B cell (primary cell): Measurements from ENCODE around the gene PMIS2. TPM values are rescaled to one million over a fixed set of nuclear protein-coding genes. Genes with fewer than 3 reads are reported as not detected.
A peak's percentile ranks its signal among the peaks of the same experiment; 100 is the strongest.

Source experiments
- ATAC-seq: fragments of 200-7000 bp; cut with Tn5 transposase; one replicate; pipeline ENCODE4 v1.10.0; 2021; ENCODE audit warnings: low read depth, mild to moderate bottlenecking, moderate number of reproducible peaks, moderate library complexity
- CTCF ChIA-PET: fragments of 350-600 bp; sonication (Branson Sonifier 250); formaldehyde crosslinking; loops from one replicate; lab custom pipeline; 2021; ENCODE audit warnings: antibody characterized with exemption, inconsistent platforms; lab: Charles Lee
- POLR2A ChIA-PET: fragments of 350-600 bp; sonication (Branson Sonifier 250); formaldehyde crosslinking; loops from one replicate; lab custom pipeline; 2021; ENCODE audit warnings: antibody characterized with exemption; lab: Charles Lee
- DNase-seq: peaks from one replicate; pipeline ENCODE4 v3.0.0; 2013
- H2AFZ ChIP-seq: 2 replicates; pipeline ENCODE4 v1.6.1; 2012; ENCODE audit warnings: mild to moderate bottlenecking, low read depth, low read length; ENCODE audit not compliant: insufficient read depth, poor library complexity, severe bottlenecking
- H3K27ac ChIP-seq, 2 donors: 1 replicate in 1 of 2; 2 replicates in 1 of 2; pipeline ENCODE4 v1.5.1; 2012 to 2013; ENCODE audit warnings: low read length in 2 of 2, mild to moderate bottlenecking in 2 of 2, moderate library complexity in 1 of 2
- H3K27me3 ChIP-seq, 4 experiments: fragments of 200-600 bp in 1 of 4; sonication (generic) in 1 of 4; replicated peaks in 1 of 4; 1 replicate in 2 of 4; 2 replicates in 2 of 4; pipeline versions ENCODE4 v1.6.1 to v1.7.0; 2013 to 2016; ENCODE audit warnings: low read length in 3 of 4, mild to moderate bottlenecking in 2 of 4, mixed read lengths in 1 of 4, moderate library complexity in 1 of 4; ENCODE audit not compliant: insufficient read depth in 4 of 4, control insufficient read depth in 3 of 4; ENCODE audit errors: control extremely low read depth in 1 of 4
- H3K36me3 ChIP-seq, 2 experiments: replicated peaks in 1 of 2; 1 replicate in 1 of 2; 2 replicates in 1 of 2; pipeline versions ENCODE4 v1.6.1 to v1.7.1; 2013; ENCODE audit warnings: low read length in 1 of 2; ENCODE audit not compliant: insufficient read depth in 2 of 2, control insufficient read depth in 1 of 2; ENCODE audit errors: control extremely low read depth in 1 of 2, extremely low read depth in 1 of 2
- H3K4me1 ChIP-seq, 2 donors: fragments of 200-600 bp in 1 of 2; sonication (generic) in 1 of 2; 1 replicate in 1 of 2; 2 replicates in 1 of 2; pipeline versions ENCODE4 v1.5.1 to v1.6.1; 2013 to 2017; ENCODE audit warnings: low read length in 2 of 2; ENCODE audit not compliant: control insufficient read depth in 2 of 2, insufficient read depth in 2 of 2
- H3K4me2 ChIP-seq: replicated peaks from 2 replicates; pipeline ENCODE3; 2012; ENCODE audit warnings: mild to moderate bottlenecking, low read depth, low read length; ENCODE audit not compliant: poor library complexity, severe bottlenecking
- H3K4me3 ChIP-seq, 5 experiments: fragments of 200-600 bp in 1 of 5; sonication (generic) in 1 of 5; 1 replicate in 3 of 5; 2 replicates in 2 of 5; pipeline versions ENCODE4 v1.5.1 to v1.7.0; 2011 to 2016; ENCODE audit warnings: low read length in 4 of 5, mild to moderate bottlenecking in 4 of 5, low read depth in 2 of 5, control low read depth in 1 of 5, moderate library complexity in 1 of 5; ENCODE audit not compliant: insufficient read depth in 1 of 5; ENCODE audit errors: control extremely low read depth in 1 of 5, extremely low read depth in 1 of 5
- H3K79me2 ChIP-seq: fragments of 200-600 bp; sonication (generic); one replicate; pipeline ENCODE4 v1.6.0; 2016; ENCODE audit warnings: low read length; ENCODE audit not compliant: control insufficient read depth, insufficient read depth
- H3K9ac ChIP-seq: fragments of 200-600 bp; sonication (generic); 2 replicates; pipeline ENCODE4 v1.6.1; 2017; ENCODE audit warnings: mild to moderate bottlenecking, low read length, moderate library complexity
- H3K9me3 ChIP-seq, 3 donors: one replicate each; pipeline versions ENCODE4 v1.6.1 to v1.7.1; 2013; ENCODE audit warnings: low read length in 2 of 3; ENCODE audit not compliant: control insufficient read depth in 2 of 3, insufficient read depth in 1 of 3; ENCODE audit errors: control extremely low read depth in 1 of 3
- H4K20me1 ChIP-seq: 2 replicates; pipeline ENCODE4 v1.6.0; 2012; ENCODE audit warnings: mild to moderate bottlenecking, low read length; ENCODE audit not compliant: insufficient read depth, control insufficient read depth, poor library complexity, severe bottlenecking
- H3K27ac Mint-ChIP-seq: one replicate; pipeline ENCODE4 v1.8.0; 2021; ENCODE audit warnings: mixed read lengths
- H3K27me3 Mint-ChIP-seq: one replicate; pipeline ENCODE4 v1.8.0; 2021; ENCODE audit warnings: mixed read lengths
- H3K4me1 Mint-ChIP-seq: one replicate; pipeline ENCODE4 v1.8.0; 2021; ENCODE audit warnings: mixed read lengths
- H3K4me3 Mint-ChIP-seq: one replicate; pipeline ENCODE4 v1.8.0; 2021; ENCODE audit warnings: mixed read lengths
- H3K9me3 Mint-ChIP-seq: one replicate; pipeline ENCODE4 v1.8.0; 2022; ENCODE audit warnings: mixed read lengths; ENCODE audit not compliant: insufficient read depth
- CTCF ChIP-seq: fragments of 200-600 bp; IDR thresholded peaks from one replicate; pipeline ENCODE4 v1.8.0; 2022; ENCODE audit warnings: antibody characterized with exemption, mild to moderate bottlenecking
- EZH2 ChIP-seq: IDR thresholded peaks from 2 replicates; pipeline ENCODE4 v1.6.1; 2012; ENCODE audit warnings: borderline replicate concordance, low read depth, mild to moderate bottlenecking, moderate library complexity, low read length; ENCODE audit not compliant: insufficient read depth, poor library complexity, severe bottlenecking
- WGBS: methylation state at CpG from one replicate; pipeline ENCODE4 v1.1.5; 2013; ENCODE audit warnings: missing lambda C conversion rate; ENCODE audit not compliant: insufficient coverage; 5-methylcytosine and 5-hydroxymethylcytosine counted together
- intact Hi-C: fragments of 100-400 bp; cut with micrococcal nuclease; formaldehyde crosslinking; loops from one replicate; pipeline ENCODE4 v1.10.0; 2022
- polyA plus RNA-seq: library from polyadenylated mRNA; depleted of rRNA; stranded (reverse); fragments of >200 nt; gene quantifications from 2 replicates; pipeline ENCODE4 v1.2.3, GENCODE V29; 2012
- total RNA-seq, 2 donors: library from RNA; stranded (reverse); fragments of 120-200 nt in 1 of 2; gene quantifications; 1 replicate in 1 of 2; 2 replicates in 1 of 2; pipeline versions ENCODE4 v1.2.3 to v1.2.4, GENCODE V29; 2013 to 2022

Gene PMIS2
- total and polyA plus RNA-seq, 2 donors (not counting 1 experiment from before 2014, with no cell fraction given): not detected

- no peak overlapping the region for H2AFZ ChIP-seq
- no peak overlapping the region for H3K27ac Mint-ChIP-seq
- ATAC-seq (no peak), DNase-seq (no peak)
- no peak overlapping the region for H3K4me3 Mint-ChIP-seq
- no peaks in the 10 kb centered on the region for H3K9me3 Mint-ChIP-seq
- 93% methylated on average over 7 of the region's 9 CpGs for WGBS
- H3K9ac ChIP-seq: no peak overlapping the region
- ChIA-PET POLR2A (interaction anchor here (0.5 kb wide), 1 partner anchor 86 kb away, joined by 3 read pairs; no protein-coding TSS in a partner anchor), CTCF (interaction anchor here (0.6 kb wide), 1 partner anchor 317 kb away, joined by 3 read pairs; no protein-coding TSS in a partner anchor)
- no peak overlapping the region for H3K4me3 ChIP-seq
- intact Hi-C loops: no loop called here
- H3K79me2 ChIP-seq: no peaks in the 10 kb centered on the region
- no peaks in the 10 kb centered on the region for H4K20me1 ChIP-seq
- H3K9me3 ChIP-seq: peaks cover 0 to 14% (median 0%) of the 10 kb centered on the region in 3 donors
- H3K4me2 ChIP-seq: no peak overlapping the region
- no peak for TF ChIP-seq CTCF
- H3K4me1 ChIP-seq: peaks cover 23 to 24% of the 10 kb centered on the region in 2 donors
- peaks cover 0 to 41% (median 9%) of the 10 kb centered on the region in 4 experiments for H3K27me3 ChIP-seq
- peaks cover 34% of the 10 kb centered on the region for H3K27me3 Mint-ChIP-seq
- H3K4me1 Mint-ChIP-seq: peaks cover 26% of the 10 kb centered on the region
- H3K27ac ChIP-seq: no peak overlapping the region
- no peaks in the 10 kb centered on the region for H3K36me3 ChIP-seq
Measured at GRCh38 chr19:35556025-35556590, 29.9 kb upstream of the PMIS2 start.

- WGBS: 95% methylated on average over 15 of the region's 16 CpGs
- H3K79me2 ChIP-seq: no peaks in the 10 kb centered on the region
- CTCF ChIA-PET: interaction anchor here (0.5 to 1.8 kb wide), 2 partner anchors 10 to 138 kb away, joined by 4 read pairs; no protein-coding TSS in a partner anchor
- intact Hi-C loops: no loop called here
- Mint-ChIP-seq H3K27ac (no peak overlapping the region), H3K9me3 (no peaks in the 10 kb centered on the region), H3K4me1 (peaks cover 27% of the 10 kb centered on the region), H3K27me3 (peaks cover 40% of the 10 kb centered on the region), H3K4me3 (peak overlapping the region; percentile 14)
- H4K20me1 ChIP-seq: no peaks in the 10 kb centered on the region
- H3K4me2 ChIP-seq: peak overlapping the region; percentile 74
- no peak overlapping the region for H2AFZ ChIP-seq
- H3K9ac ChIP-seq: no peak overlapping the region
- H3K4me3 ChIP-seq: no peak overlapping the region
- peaks cover 0 to 14% (median 0%) of the 10 kb centered on the region in 3 donors for H3K9me3 ChIP-seq
- H3K27ac ChIP-seq: no peak overlapping the region
- H3K27me3 ChIP-seq: peaks cover 0 to 47% (median 10%) of the 10 kb centered on the region in 4 experiments
- DNase-seq (no peak), ATAC-seq (no peak)
- H3K4me1 ChIP-seq: peaks cover 23 to 24% of the 10 kb centered on the region in 2 donors
- POLR2A ChIA-PET: no interaction called here
- TF ChIP-seq CTCF (no peak), EZH2 (no peak)
- H3K36me3 ChIP-seq: no peaks in the 10 kb centered on the region
Measured at GRCh38 chr19:35556846-35557538, 29.0 kb upstream of the PMIS2 start.
